ENCODE results near the gene ZNF668.

The ZNF668 gene

DNA sequence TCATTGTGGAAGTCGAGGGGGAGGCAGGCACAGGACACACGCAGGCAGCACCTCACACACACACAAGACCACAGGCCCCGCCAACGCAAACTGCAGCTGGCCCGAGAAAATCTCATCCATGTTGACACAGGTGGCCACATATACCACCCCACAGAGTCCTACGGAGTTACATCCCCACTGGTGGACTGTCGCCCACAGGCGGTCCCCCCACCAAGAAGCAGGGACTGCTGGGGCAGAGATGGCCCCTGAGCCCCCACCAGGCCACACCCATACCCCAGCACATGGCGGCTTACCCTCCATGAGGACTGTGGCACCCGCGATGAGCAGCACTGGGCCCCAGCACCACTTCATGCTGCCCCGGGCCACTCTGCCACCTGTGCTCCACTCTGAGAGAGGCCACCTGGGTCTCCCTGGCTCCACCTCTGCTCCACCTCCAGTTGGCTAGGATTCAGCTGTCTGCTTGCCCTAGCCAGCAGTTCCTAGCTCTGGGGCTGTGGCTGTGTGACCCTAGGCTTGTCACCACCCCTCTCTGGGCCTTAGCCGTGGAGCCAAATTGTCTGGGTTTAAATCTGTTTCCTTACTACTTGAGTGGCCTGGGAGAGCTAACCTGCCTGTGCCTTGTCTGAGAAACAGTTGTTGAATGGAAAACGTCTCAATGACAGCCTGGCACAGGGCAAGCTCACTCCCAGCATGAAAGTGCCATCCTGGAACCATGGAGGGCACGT, 14.6 kb upstream of the ZNF668 start, which contains the start of gene PRSS53:
Gene PRSS53, minus strand, starts transcription at position 485 of the 725 bp plus-strand sequence. Its CDS starts 134 bp downstream, at position 351.
- H3K4me1 Mint-ChIP-seq (ENCODE audit: low read depth): peaks cover 18% of the 10 kb centered on the region
- H3K27ac Mint-ChIP-seq: no peak within 1 kb of the TSS
- H3K36me3 Mint-ChIP-seq (ENCODE audit: low read depth): peaks cover 70% of the 10 kb centered on the region
- DNase-seq: no peak
- no peaks in the 10 kb centered on the region for H3K9me3 Mint-ChIP-seq
- H3K4me3 Mint-ChIP-seq: no peak within 1 kb of the TSS
- no peaks in the 10 kb centered on the region for H3K27me3 Mint-ChIP-seq

DNA sequence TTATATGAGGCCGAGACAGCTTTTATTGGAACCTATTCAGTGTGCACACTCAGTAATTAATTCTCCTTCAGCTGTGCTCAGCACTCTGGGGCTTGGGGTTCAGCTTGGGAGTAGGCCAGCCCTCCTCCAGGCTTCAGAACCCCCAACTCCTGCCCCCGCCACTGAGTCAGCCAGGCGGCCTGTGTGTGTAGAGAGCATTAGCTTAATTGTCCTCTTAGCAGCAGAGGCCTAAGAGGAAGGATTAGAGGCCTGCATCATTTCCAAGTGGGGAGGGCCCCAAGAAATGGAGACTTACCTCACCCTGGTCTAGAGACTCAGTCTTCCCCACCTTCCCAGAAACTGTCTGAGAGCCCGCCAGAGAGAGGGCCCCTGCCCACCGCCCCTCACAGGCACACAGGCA, 13.9 kb upstream of the ZNF668 start:
- Mint-ChIP-seq H3K27ac (no peak overlapping the region), H3K9me3 (no peaks in the 10 kb centered on the region), H3K27me3 (no peaks in the 10 kb centered on the region), H3K4me3 (no peak overlapping the region), H3K4me1 (ENCODE audit: low read depth) (peaks cover 14% of the 10 kb centered on the region), H3K36me3 (ENCODE audit: low read depth) (peaks cover 76% of the 10 kb centered on the region)
- DNase-seq: no peak

DNA sequence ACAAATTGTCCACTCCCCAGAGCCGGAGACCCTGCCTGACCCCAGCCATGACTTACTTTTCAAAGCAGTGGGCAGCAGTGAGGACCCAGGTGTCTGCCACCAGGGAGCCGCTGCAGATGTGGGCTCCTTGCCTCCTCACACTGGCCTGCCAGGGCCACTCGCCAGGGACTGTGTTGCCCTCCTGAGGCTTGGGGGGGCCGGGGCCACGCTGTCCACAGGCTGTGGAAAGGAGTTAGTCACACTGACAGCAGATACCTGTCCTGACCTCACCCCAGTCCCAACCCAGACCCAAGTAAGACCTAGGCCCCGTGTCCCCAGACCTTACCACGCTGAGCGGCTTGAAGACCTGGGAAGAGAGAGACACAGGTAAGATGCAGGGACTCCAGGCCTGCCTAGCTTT, 13.4 kb upstream of the ZNF668 start:
- DNase-seq: no peak
- H3K27me3 Mint-ChIP-seq: no peaks in the 10 kb centered on the region
- no peaks in the 10 kb centered on the region for H3K9me3 Mint-ChIP-seq
- peaks cover 10% of the 10 kb centered on the region for H3K4me1 Mint-ChIP-seq (ENCODE audit: low read depth)
- H3K36me3 Mint-ChIP-seq (ENCODE audit: low read depth): peaks cover 73% of the 10 kb centered on the region
- no peak overlapping the region for H3K4me3 Mint-ChIP-seq
- no peak overlapping the region for H3K27ac Mint-ChIP-seq

- Mint-ChIP-seq H3K36me3 (ENCODE audit: low read depth) (peaks cover 78% of the 10 kb centered on the region), H3K9me3 (no peaks in the 10 kb centered on the region), H3K27ac (peak overlapping the region; percentile 47), H3K27me3 (no peaks in the 10 kb centered on the region), H3K4me1 (ENCODE audit: low read depth) (peaks cover 12% of the 10 kb centered on the region), H3K4me3 (no peak overlapping the region)
- no peak for DNase-seq
Observed at GRCh38 chr16:31086629-31086906, 12.5 kb upstream of the ZNF668 start.

- Mint-ChIP-seq H3K4me3 (no peak overlapping the region), H3K4me1 (ENCODE audit: low read depth) (peaks cover 11% of the 10 kb centered on the region), H3K36me3 (ENCODE audit: low read depth) (peaks cover 78% of the 10 kb centered on the region), H3K27ac (peak overlapping the region; percentile 47), H3K27me3 (no peaks in the 10 kb centered on the region), H3K9me3 (no peaks in the 10 kb centered on the region)
- DNase-seq: no peak
Observed at GRCh38 chr16:31085873-31086628, 12.0 kb upstream of the ZNF668 start.

DNA sequence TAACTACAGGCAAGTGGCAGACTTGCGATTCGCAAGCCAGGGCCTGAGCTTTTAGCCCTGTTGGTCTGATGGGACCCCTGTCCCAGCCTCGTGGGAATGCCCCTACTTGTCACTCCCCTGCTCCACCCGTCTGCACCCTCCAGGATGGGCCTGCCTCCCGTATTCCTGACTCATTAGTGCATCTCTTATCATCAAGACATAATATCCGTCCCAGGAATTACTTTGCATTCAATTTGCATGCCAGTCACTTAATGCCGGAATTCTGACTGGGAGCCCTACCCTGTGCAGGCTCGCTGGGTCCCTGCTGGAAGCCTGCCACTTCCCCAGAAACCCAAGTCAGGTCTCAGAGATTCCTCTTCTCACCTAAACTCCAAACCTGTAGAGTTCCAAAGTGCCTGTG, 11.4 kb upstream of the ZNF668 start:
- Mint-ChIP-seq H3K36me3 (ENCODE audit: low read depth) (peaks cover 78% of the 10 kb centered on the region), H3K27me3 (no peaks in the 10 kb centered on the region), H3K27ac (peak overlapping the region; percentile 30), H3K4me1 (ENCODE audit: low read depth) (peaks cover 13% of the 10 kb centered on the region), H3K4me3 (no peak overlapping the region), H3K9me3 (no peaks in the 10 kb centered on the region)
- DNase-seq: no peak

GRCh38 chr16:31084584-31085302, 10.7 kb upstream of the ZNF668 start:
- H3K4me1 Mint-ChIP-seq (ENCODE audit: low read depth): peaks cover 14% of the 10 kb centered on the region
- H3K27ac Mint-ChIP-seq: no peak overlapping the region
- H3K9me3 Mint-ChIP-seq: no peaks in the 10 kb centered on the region
- no peak overlapping the region for H3K4me3 Mint-ChIP-seq
- H3K27me3 Mint-ChIP-seq: no peaks in the 10 kb centered on the region
- peaks cover 79% of the 10 kb centered on the region for H3K36me3 Mint-ChIP-seq (ENCODE audit: low read depth)
- DNase-seq: no peak

GRCh38 chr16:31083981-31084380, 9.9 kb upstream of the ZNF668 start:
- H3K4me3 Mint-ChIP-seq: no peak overlapping the region
- no peak overlapping the region for H3K27ac Mint-ChIP-seq
- H3K36me3 Mint-ChIP-seq (ENCODE audit: low read depth): peaks cover 79% of the 10 kb centered on the region
- H3K4me1 Mint-ChIP-seq (ENCODE audit: low read depth): peaks cover 21% of the 10 kb centered on the region
- H3K27me3 Mint-ChIP-seq: no peaks in the 10 kb centered on the region
- no peak for DNase-seq
- H3K9me3 Mint-ChIP-seq: no peaks in the 10 kb centered on the region

DNA sequence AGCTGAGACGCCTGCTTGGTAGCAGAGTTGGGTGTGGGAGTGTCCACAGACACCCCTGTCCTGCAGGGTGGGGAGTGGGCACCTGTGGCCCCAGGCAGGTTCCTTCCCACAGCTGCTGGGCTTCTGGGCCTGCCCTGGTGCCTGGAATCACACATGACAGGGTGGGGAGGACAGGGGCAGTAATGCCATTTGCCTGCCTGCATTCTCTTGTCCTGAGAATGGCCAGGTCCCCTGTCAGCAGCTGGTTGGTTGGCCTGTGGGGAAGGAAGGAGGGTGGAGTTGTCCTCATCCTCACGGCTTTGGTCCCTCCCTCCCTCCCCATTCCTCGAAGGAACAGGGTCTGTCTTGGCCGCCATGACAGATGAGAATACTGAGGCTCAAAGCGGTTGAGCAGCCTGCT, 9.5 kb upstream of the ZNF668 start:
- no peak overlapping the region for H3K4me3 Mint-ChIP-seq
- H3K27me3 Mint-ChIP-seq: no peaks in the 10 kb centered on the region
- H3K27ac Mint-ChIP-seq: peak overlapping the region; percentile 22
- peaks cover 25% of the 10 kb centered on the region for H3K4me1 Mint-ChIP-seq (ENCODE audit: low read depth)
- no peaks in the 10 kb centered on the region for H3K9me3 Mint-ChIP-seq
- H3K36me3 Mint-ChIP-seq (ENCODE audit: low read depth): peaks cover 82% of the 10 kb centered on the region
- DNase-seq: no peak

GRCh38 chr16:31083081-31083480, 9.0 kb upstream of the ZNF668 start:
- H3K27ac Mint-ChIP-seq: peak overlapping the region; percentile 37
- no peak for DNase-seq
- peaks cover 82% of the 10 kb centered on the region for H3K36me3 Mint-ChIP-seq (ENCODE audit: low read depth)
- H3K27me3 Mint-ChIP-seq: no peaks in the 10 kb centered on the region
- H3K4me3 Mint-ChIP-seq: no peak overlapping the region
- H3K4me1 Mint-ChIP-seq (ENCODE audit: low read depth): peaks cover 28% of the 10 kb centered on the region
- H3K9me3 Mint-ChIP-seq: no peaks in the 10 kb centered on the region

GRCh38 chr16:31082368-31083045, 8.5 kb upstream of the ZNF668 start:
- no peak for DNase-seq
- H3K4me1 Mint-ChIP-seq (ENCODE audit: low read depth): peaks cover 33% of the 10 kb centered on the region
- no peak overlapping the region for H3K4me3 Mint-ChIP-seq
- peaks cover 85% of the 10 kb centered on the region for H3K36me3 Mint-ChIP-seq (ENCODE audit: low read depth)
- H3K27me3 Mint-ChIP-seq: no peaks in the 10 kb centered on the region
- H3K9me3 Mint-ChIP-seq: no peaks in the 10 kb centered on the region
- peak overlapping the region; percentile 67 for H3K27ac Mint-ChIP-seq

DNA sequence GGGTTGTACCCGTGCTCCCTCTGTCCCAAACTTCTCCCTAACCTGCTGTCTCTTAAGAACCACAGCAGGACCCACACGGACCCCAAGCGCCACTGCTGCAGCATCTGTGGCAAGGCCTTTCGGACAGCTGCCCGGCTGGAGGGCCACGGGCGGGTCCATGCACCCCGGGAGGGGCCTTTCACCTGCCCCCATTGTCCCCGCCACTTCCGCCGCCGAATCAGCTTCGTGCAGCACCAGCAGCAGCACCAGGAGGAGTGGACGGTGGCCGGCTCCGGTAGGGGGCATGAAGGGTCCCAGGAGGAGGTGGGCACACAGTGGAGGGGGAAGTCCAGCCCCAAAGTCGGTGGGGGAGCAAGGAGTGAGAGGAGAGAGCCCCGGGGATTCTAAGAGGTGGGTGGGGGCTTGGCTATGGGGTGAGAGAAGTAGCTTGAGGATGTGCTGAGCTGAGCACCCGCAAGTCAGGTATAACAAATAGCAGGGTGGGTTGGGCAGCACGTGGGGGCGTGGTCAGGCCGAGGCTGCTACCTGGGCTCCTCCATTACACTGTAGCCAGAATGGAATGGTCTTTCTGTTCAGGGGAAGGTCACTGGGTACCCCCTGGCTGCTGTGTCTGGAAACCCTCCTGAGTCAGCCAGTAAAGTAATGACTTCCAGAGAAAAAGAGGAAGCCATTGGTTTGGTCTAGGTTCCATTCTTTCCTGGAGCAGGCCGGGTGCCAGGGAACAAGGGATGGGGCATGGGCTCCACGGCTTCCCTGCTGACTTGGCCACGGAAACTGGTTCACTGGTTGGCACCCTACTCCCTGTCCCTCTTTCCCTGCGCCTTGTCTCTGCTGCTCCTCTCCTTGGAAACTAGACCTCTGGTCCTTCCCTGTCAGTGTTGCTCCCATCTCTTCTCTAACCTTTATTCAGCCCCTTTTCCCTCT, 7.7 kb upstream of the ZNF668 start:
- peaks cover 36% of the 10 kb centered on the region for H3K4me1 Mint-ChIP-seq (ENCODE audit: low read depth)
- no peak overlapping the region for H3K4me3 Mint-ChIP-seq
- H3K36me3 Mint-ChIP-seq (ENCODE audit: low read depth): peaks cover 88% of the 10 kb centered on the region
- no peak for DNase-seq
- peak overlapping the region; percentile 67 for H3K27ac Mint-ChIP-seq
- H3K27me3 Mint-ChIP-seq: no peaks in the 10 kb centered on the region
- no peaks in the 10 kb centered on the region for H3K9me3 Mint-ChIP-seq

GRCh38 chr16:31080756-31081419, 6.8 kb upstream of the ZNF668 start:
- DNase-seq: no peak
- H3K27me3 Mint-ChIP-seq: no peaks in the 10 kb centered on the region
- peaks cover 40% of the 10 kb centered on the region for H3K4me1 Mint-ChIP-seq (ENCODE audit: low read depth)
- peaks cover 91% of the 10 kb centered on the region for H3K36me3 Mint-ChIP-seq (ENCODE audit: low read depth)
- H3K9me3 Mint-ChIP-seq: no peaks in the 10 kb centered on the region
- H3K4me3 Mint-ChIP-seq: no peak overlapping the region
- H3K27ac Mint-ChIP-seq: peak overlapping the region; percentile 77
